ENCODE data around the gene BEST1. TPM values are rescaled to one million over a fixed set of nuclear protein-coding genes. Genes with fewer than 3 reads are reported as not detected.

Gene BEST1
- total RNA-seq, 1 experiment from 2014 or later, result 0.81 TPM

- POLR2A ChIA-PET (ENCODE audit: unreplicated experiment), result no interaction called here
- 0 out of 2 replicates have a peak, but pooled peaks cover 3% of the 10 kb centered on the region for H3K4me1 ChIP-seq (replicated peaks; ENCODE audit: insufficient read depth)
- peaks cover 2% of the 10 kb centered on the region; the same call in 1 of the 2 replicates for H3K36me3 ChIP-seq (ENCODE audit: low read depth)
- H3K79me2 ChIP-seq (ENCODE audit: low read depth), result no peaks in the 10 kb centered on the region
- H3K27me3 ChIP-seq (ENCODE audit: insufficient read depth, low read depth), result no peaks in the 10 kb centered on the region
- H3F3A ChIP-seq (ENCODE audit: insufficient read depth, low read depth), result no peaks in the 10 kb centered on the region; the same call in 1 of the 2 replicates
- CTCF ChIA-PET, result interaction anchor here (0.6 kb wide), 2 partner anchors 17 to 32 kb away, joined by 3 to 5 read pairs; no protein-coding TSS in a partner anchor
- intact Hi-C loops (cut with micrococcal nuclease; ENCODE audit: unreplicated experiment), result no loop called here
- BruUV-seq (replicated peaks), result no TSS peak
- H3K9me2 ChIP-seq (ENCODE audit: insufficient read depth), result no peaks in the 10 kb centered on the region
- H2AFZ ChIP-seq, result no peak overlapping the region
- H3K4me3 ChIP-seq, result no peak overlapping the region
- DNase-seq, result no peak
- no peaks in the 10 kb centered on the region for H4K20me1 ChIP-seq (ENCODE audit: insufficient read depth)
- H3K27ac ChIP-seq, result no peak overlapping the region
- TF ChIP-seq EZH2 (IDR thresholded peaks at IDR 0.05; ENCODE audit: low read depth) (no peak), CTCF (conservative IDR thresholded peaks at IDR 0.05) (no peak)
- no peak overlapping the region for H3K4me2 ChIP-seq
- H3K9me3 ChIP-seq (ENCODE audit: insufficient read depth, low read depth), result peaks cover 6% of the 10 kb centered on the region
Measured at GRCh38 chr11:62004473-62004872, 54.3 kb downstream of the BEST1 start.

GRCh38 chr11:62008193-62008592 is 58.0 kb downstream of the BEST1 start:
- H3K4me2 ChIP-seq, result no peak overlapping the region
- peaks cover 25% of the 10 kb centered on the region for H3K4me1 ChIP-seq (replicated peaks; ENCODE audit: insufficient read depth)
- no peaks in the 10 kb centered on the region for H3K27me3 ChIP-seq (ENCODE audit: insufficient read depth, low read depth)
- POLR2A ChIA-PET (ENCODE audit: unreplicated experiment), result no interaction called here
- no peak overlapping the region for H2AFZ ChIP-seq
- no peaks in the 10 kb centered on the region for H4K20me1 ChIP-seq (ENCODE audit: insufficient read depth)
- BruUV-seq (replicated peaks), result no TSS peak
- CTCF ChIA-PET, result no interaction called here
- H3K27ac ChIP-seq, result no peak overlapping the region
- no peak overlapping the region for H3K4me3 ChIP-seq
- H3K9me2 ChIP-seq (ENCODE audit: insufficient read depth), result no peaks in the 10 kb centered on the region
- no peaks in the 10 kb centered on the region for H3K79me2 ChIP-seq (ENCODE audit: low read depth)
- TF ChIP-seq EZH2 (IDR thresholded peaks at IDR 0.05; ENCODE audit: low read depth) (no peak), CTCF (conservative IDR thresholded peaks at IDR 0.05) (no peak)
- DNase-seq, result no peak
- no peaks in the 10 kb centered on the region for H3K36me3 ChIP-seq (ENCODE audit: low read depth)
- H3K9me3 ChIP-seq (ENCODE audit: insufficient read depth, low read depth), result no peaks in the 10 kb centered on the region
- H3F3A ChIP-seq (ENCODE audit: insufficient read depth, low read depth), result peaks cover 25% of the 10 kb centered on the region
- intact Hi-C loops (cut with micrococcal nuclease; ENCODE audit: unreplicated experiment), result no loop called here

GRCh38 chr11:62010935-62011528 is 60.9 kb downstream of the BEST1 start:
- CTCF ChIA-PET, result interaction anchor here (0.6 kb wide), 1 partner anchor 71 kb away, joined by 4 read pairs; no protein-coding TSS in a partner anchor

More at GRCh38 chr11:62010935-62011528, 60.9 kb downstream of the BEST1 start:
- Histone ChIP-seq H3K4me1 (replicated peaks; ENCODE audit: insufficient read depth) (peaks cover 46% of the 10 kb centered on the region), H3K27ac (no peak overlapping the region), H3K79me2 (ENCODE audit: low read depth) (no peaks in the 10 kb centered on the region), H3F3A (ENCODE audit: insufficient read depth, low read depth) (peaks cover 41% of the 10 kb centered on the region), H2AFZ (no peak overlapping the region), H3K36me3 (ENCODE audit: low read depth) (no peaks in the 10 kb centered on the region), H3K9me2 (ENCODE audit: insufficient read depth) (no peaks in the 10 kb centered on the region), H3K4me3 (no peak overlapping the region), H4K20me1 (ENCODE audit: insufficient read depth) (no peaks in the 10 kb centered on the region), H3K9me3 (ENCODE audit: insufficient read depth, low read depth) (no peaks in the 10 kb centered on the region), H3K4me2 (no peak overlapping the region; the same call in 1 of the 2 replicates), H3K27me3 (ENCODE audit: insufficient read depth, low read depth) (no peaks in the 10 kb centered on the region)
- intact Hi-C loops (cut with micrococcal nuclease; ENCODE audit: unreplicated experiment), result no loop called here
- no peak for DNase-seq
- POLR2A ChIA-PET (ENCODE audit: unreplicated experiment), result interaction anchor here (0.7 kb wide), 1 partner anchor 35 kb away, joined by 3 read pairs; no protein-coding TSS in a partner anchor
- no TSS peak for BruUV-seq (replicated peaks)
- TF ChIP-seq EZH2 (IDR thresholded peaks at IDR 0.05; ENCODE audit: low read depth), result no peak
- TF ChIP-seq CTCF (conservative IDR thresholded peaks at IDR 0.05), result no peak

All from PC-9 (cell line).